Psoas muscle (tissue), 8 donors: Measurements from ENCODE around the gene YWHAG. TPM values are rescaled to one million over a fixed set of nuclear protein-coding genes. Genes with fewer than 3 reads are reported as not detected.

Experiments
- ATAC-seq, 4 donors: fragments of 200-7000 bp; cut with Tn5 transposase; one replicate each; pipeline ENCODE4 v1.9.1; 2020; ENCODE audit warnings: moderate library complexity in 3 of 4, mild to moderate bottlenecking in 2 of 4
- DNase-seq, 2 donors: peaks; one replicate each; pipeline ENCODE4 v3.0.0-alpha.2; 2020
- H3K27ac ChIP-seq: fragments of 200-600 bp; one replicate; pipeline ENCODE4 v1.8.0; 2022
- H3K27me3 ChIP-seq, 3 donors: fragments of 200-600 bp in 1 of 3; one replicate each; pipeline versions ENCODE4 v1.6.1 to v1.8.0; 2013 to 2022; ENCODE audit warnings: low read length in 2 of 3, mild to moderate bottlenecking in 2 of 3, moderate library complexity in 1 of 3; ENCODE audit not compliant: insufficient read depth in 3 of 3
- H3K36me3 ChIP-seq, 2 donors: fragments of 200-600 bp in 1 of 2; one replicate each; pipeline versions ENCODE4 v1.6.1 to v1.8.0; 2013 to 2022; ENCODE audit warnings: low read depth in 1 of 2, mild to moderate bottlenecking in 1 of 2, moderate library complexity in 1 of 2; ENCODE audit not compliant: insufficient read depth in 1 of 2
- H3K4me1 ChIP-seq: fragments of 200-600 bp; one replicate; pipeline ENCODE4 v1.8.0; 2022
- H3K4me3 ChIP-seq: fragments of 200-600 bp; one replicate; pipeline ENCODE4 v1.8.0; 2022; ENCODE audit warnings: mild to moderate bottlenecking
- H3K9me3 ChIP-seq: fragments of 200-600 bp; one replicate; pipeline ENCODE4 v1.8.0; 2022
- CTCF ChIP-seq: fragments of 200-600 bp; IDR thresholded peaks from one replicate; pipeline ENCODE4 v1.8.0; 2022; ENCODE audit warnings: antibody characterized with exemption
- WGBS, 3 donors: extraction: QIAGEN DNeasy Blood & Tissue Kit; methylation state at CpG; one replicate each; pipeline versions ENCODE4 v1.1.6 to v1.1.7; 2013; 5-methylcytosine and 5-hydroxymethylcytosine counted together
- intact Hi-C, 2 donors: fragments of 100-400 bp; cut with DNase I; formaldehyde crosslinking; loops; one replicate each; pipeline versions ENCODE4 v1.11.0 to v1.14.2; 2022
- polyA plus RNA-seq, 3 donors: library from polyadenylated mRNA; stranded (reverse); fragments of 200-250 nt; gene quantifications; one replicate each; pipeline ENCODE4 v1.2.3, GENCODE V29; 2013
- total RNA-seq, 4 donors: library from RNA; stranded (reverse); fragmentation: NEBNext Ultra II Directional in 2 of 4; extraction: Animal tissue kit (Norgen Biotek cat#: 25700) in 2 of 4; gene quantifications; one replicate each; pipeline versions ENCODE4 v1.2.1 to v1.2.4, GENCODE V29; 2021 to 2023
- donor health status: healthy with polysubstance abuse.
- donor health status: DM: no; HTN: no; CAD: no; lungs with moderate emphysema.
- donor health status: Bipolar disorder and iron deficiency.
- donor health status: healthy.
- donor health status: DM: yes; HTN: yes; CAD: no.
- donor health status: DM: no; HTN: no; CAD: no.
- donor health status: DM: no; HTN: no; CAD: no.
- donor health status: DM: yes; HTN: yes; CAD: no.

YWHAG gene
- total and polyA plus RNA-seq, 7 donors = 204 to 523 (median 398) TPM

DNA sequence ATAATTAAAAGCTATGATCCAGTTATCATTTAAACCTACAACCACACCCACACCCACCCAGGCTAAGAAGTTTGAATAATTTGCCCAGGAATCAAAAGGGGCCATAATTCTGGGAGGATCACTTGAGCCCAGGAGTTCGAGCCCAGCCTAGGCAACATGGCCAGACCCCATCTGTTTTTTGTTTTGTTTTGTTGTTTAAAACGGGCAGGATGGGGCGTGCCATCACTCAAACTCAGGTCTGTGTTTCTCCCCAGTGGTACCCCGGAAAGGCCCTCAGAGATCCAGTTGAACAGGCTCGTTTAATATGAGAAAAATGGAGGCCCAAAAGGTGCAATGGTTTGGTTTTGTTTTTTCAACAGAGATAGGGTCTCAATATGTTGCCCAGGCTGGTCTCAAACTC, 33.0 kb downstream of the YWHAG start:
- Histone ChIP-seq H3K9me3 (no peaks in the 10 kb centered on the region), H3K4me1 (peaks cover 77% of the 10 kb centered on the region), H3K27me3 (no peaks in the 10 kb centered on the region), H3K4me3 (no peak overlapping the region), H3K27ac (peak overlapping the region; percentile 92), H3K36me3 (peaks cover 0 to 44% of the 10 kb centered on the region in 2 donors)
- ATAC-seq (no peak), DNase-seq (no peak)
- 82 to 91% (median 86%) methylated on average over 5 of the region's 5 CpGs for WGBS, 3 donors
- no peak for TF ChIP-seq CTCF
- intact Hi-C loops = no loop called here

DNA sequence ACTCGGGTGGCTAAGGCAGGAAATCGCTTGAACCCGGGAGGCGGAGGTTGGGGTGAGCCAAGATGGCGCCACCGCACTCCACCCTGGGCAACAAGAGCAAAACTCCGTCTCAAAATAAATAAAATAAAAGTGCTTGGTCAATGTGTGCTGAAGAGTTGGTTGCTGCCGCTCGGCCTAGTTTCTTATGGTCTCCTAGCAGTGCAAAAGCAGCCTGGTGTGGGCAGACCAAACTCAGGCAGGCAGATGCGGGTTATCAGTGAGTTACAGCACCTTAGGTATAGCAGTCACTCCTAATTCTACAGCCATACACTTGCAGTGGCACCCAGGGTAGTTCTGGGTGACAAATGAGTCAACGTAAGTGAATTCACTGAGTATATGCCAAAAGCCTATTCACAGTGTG, 33.7 kb downstream of the YWHAG start:
- no peaks in the 10 kb centered on the region for H3K9me3 ChIP-seq
- TF ChIP-seq CTCF = no peak
- peak in 2 of 4 donors; percentile 3 to 15 for ATAC-seq
- intact Hi-C loops = no loop called here
- H3K4me3 ChIP-seq = no peak overlapping the region
- H3K36me3 ChIP-seq = peaks cover 0 to 45% of the 10 kb centered on the region in 2 donors
- H3K27ac ChIP-seq = peak overlapping the region; percentile 92
- WGBS, 3 donors = 83 to 88% (median 86%) methylated on average over 11 of the region's 11 CpGs
- peaks cover 71% of the 10 kb centered on the region for H3K4me1 ChIP-seq
- no peaks in the 10 kb centered on the region for H3K27me3 ChIP-seq
- DNase-seq = peak in 1 of 2 donors; percentile 38

GRCh38 chr7:76318488-76319353, 40.1 kb downstream of the YWHAG start:
- peak overlapping the region; percentile 70 for H3K4me3 ChIP-seq
- peaks cover 45% of the 10 kb centered on the region for H3K4me1 ChIP-seq
- no peaks in the 10 kb centered on the region for H3K27me3 ChIP-seq
- DNase-seq = peak; percentile 86 to 90
- H3K9me3 ChIP-seq = no peaks in the 10 kb centered on the region
- 3% methylated on average over 25 of the region's 25 CpGs for WGBS, 3 donors
- intact Hi-C loops = loop anchor here (2.0 kb wide), 1 partner anchor 40 kb away; the partner anchor contains the start of gene YWHAG (in 2 of the 2)
- H3K36me3 ChIP-seq = peaks cover 0 to 5% of the 10 kb centered on the region in 2 donors
- H3K27ac ChIP-seq = peak overlapping the region; percentile 92
- peak; percentile 36 to 56 (median 38) for ATAC-seq
- TF ChIP-seq CTCF = peak; percentile 29

DNA sequence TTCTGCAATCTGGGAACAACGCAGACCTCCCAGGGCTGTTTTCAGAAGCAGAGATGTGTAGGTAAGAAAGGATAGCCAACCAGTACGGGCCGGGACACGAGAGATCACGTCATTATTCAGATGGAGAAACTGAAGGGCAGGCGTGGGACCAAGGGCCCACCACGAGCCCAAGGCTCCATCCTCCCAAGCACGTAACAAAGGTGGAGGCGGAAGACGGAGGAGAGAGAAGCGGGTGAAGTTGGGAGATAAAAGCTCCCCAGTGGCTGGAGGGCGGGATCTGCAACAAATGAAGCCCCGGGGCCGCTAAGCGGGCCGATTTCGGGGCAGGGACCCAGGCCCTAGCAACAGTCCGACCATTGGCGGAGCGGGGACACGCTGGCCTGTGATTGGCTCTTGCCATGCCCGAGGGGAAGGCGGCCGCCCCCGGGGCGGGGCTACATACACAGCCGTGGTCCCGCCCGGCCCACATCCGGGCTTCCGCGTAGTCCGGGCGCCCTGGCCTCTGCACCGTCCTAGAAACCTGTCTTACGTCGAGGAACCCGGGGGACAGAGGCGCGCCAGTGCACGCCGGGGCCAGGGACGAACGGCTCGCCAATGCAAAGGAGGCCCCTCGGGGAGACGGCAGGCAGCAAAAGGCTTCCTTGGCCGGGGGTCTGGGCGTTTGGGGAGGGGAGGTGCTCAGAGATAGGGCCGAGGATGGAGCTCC, 40.9 kb downstream of the YWHAG start:
- no peak for TF ChIP-seq CTCF
- peak overlapping the region; percentile 92 for H3K27ac ChIP-seq
- H3K4me1 ChIP-seq = peaks cover 37% of the 10 kb centered on the region
- peaks cover 0 to 5% of the 10 kb centered on the region in 2 donors for H3K36me3 ChIP-seq
- intact Hi-C loops = loop anchor here (2.0 kb wide), 1 partner anchor 41 kb away; the partner anchor contains the start of gene YWHAG (in 2 of the 2)
- no peaks in the 10 kb centered on the region for H3K27me3 ChIP-seq
- no peaks in the 10 kb centered on the region for H3K9me3 ChIP-seq
- 1% methylated on average over 40 to 50 of the region's 50 CpGs for WGBS, 3 donors
- ATAC-seq = peak; percentile 79 to 82 (median 80)
- H3K4me3 ChIP-seq = peak overlapping the region; percentile 70
- DNase-seq = peak; percentile 98
